GM12878 (cell line): ENCODE data around the gene COL18A1. TPM values are rescaled to one million over a fixed set of nuclear protein-coding genes. Genes with fewer than 3 reads are reported as not detected.

ENCODE experiments used
- ATAC-seq: fragments of 200-7000 bp; cut with Tn5 transposase; 3 replicates; pipeline ENCODE4 v1.9.1; 2020; ENCODE audit warnings: mild to moderate bottlenecking, moderate library complexity
- BruUV-seq: library from RNA; stranded (reverse); fragments of 400-500 nt; replicated peaks from 2 replicates; lab custom pipeline; 2021; lab: Mats Ljungman, UMichigan
- CTCF ChIA-PET: fragments of 300-600 bp; sonication (Branson Sonifier 250); formaldehyde crosslinking; extraction: SDS; loops from one replicate; lab custom pipeline; 2021; ENCODE audit warnings: inconsistent platforms; lab: Yijun Ruan, JAX
- POLR2A ChIA-PET: fragments of 350-600 bp; formaldehyde crosslinking; extraction: SDS; loops from one replicate; lab custom pipeline; 2021; ENCODE audit warnings: inconsistent platforms; lab: Charles Lee
- RAD21 ChIA-PET: fragments of 300-600 bp; sonication (Branson Sonifier 250); formaldehyde crosslinking; loops from one replicate; lab custom pipeline; 2023; ENCODE audit warnings: antibody characterized with exemption; ENCODE audit not compliant: unreplicated experiment; lab: Charles Lee
- SMC1A ChIA-PET: fragments of 300-600 bp; sonication (Branson Sonifier 250); formaldehyde crosslinking; loops from one replicate; lab custom pipeline; 2023; ENCODE audit not compliant: unreplicated experiment, uncharacterized antibody; lab: Charles Lee
- DNase-seq: peaks from one replicate; pipeline ENCODE4 v3.0.0-alpha.2; 2011; ENCODE audit warnings: low read depth, low spot score
- FAIRE-seq: peaks from 3 replicates; lab custom pipeline; 2011; peaks lifted over from hg19 to GRCh38; lab: Jason Lieb, UNC
- H2AFZ ChIP-seq: 2 replicates; pipeline ENCODE4 v1.6.0; 2011; ENCODE audit warnings: low read depth, low read length, control low read depth; ENCODE audit not compliant: control insufficient read depth
- H3K27ac ChIP-seq: 2 replicates; pipeline ENCODE4 v1.5.1; 2011; ENCODE audit warnings: control low read depth; ENCODE audit not compliant: control insufficient read depth, insufficient read depth
- H3K27me3 ChIP-seq, 2 experiments: replicated peaks in 1 of 2; 2 replicates each; pipeline versions ENCODE4 v1.6.0 to v1.6.1; 2011; ENCODE audit warnings: low read length in 1 of 2; ENCODE audit not compliant: control insufficient read depth in 2 of 2, insufficient read depth in 2 of 2
- H3K36me3 ChIP-seq, 2 experiments: 2 replicates each; pipeline ENCODE4 v1.5.1; 2011; ENCODE audit warnings: low read length in 1 of 2; ENCODE audit not compliant: control insufficient read depth in 2 of 2, insufficient read depth in 2 of 2
- H3K4me1 ChIP-seq: 2 replicates; pipeline ENCODE4 v1.6.1; 2011; ENCODE audit warnings: mild to moderate bottlenecking, low read length, moderate library complexity, mixed read lengths; ENCODE audit not compliant: control insufficient read depth, insufficient read depth
- H3K4me2 ChIP-seq: 2 replicates; pipeline ENCODE4 v1.6.0; 2011; ENCODE audit warnings: control low read depth; ENCODE audit not compliant: control insufficient read depth, insufficient read depth
- H3K4me3 ChIP-seq: fragments of 200-600 bp; sonication (generic); 2 replicates; pipeline ENCODE4 v1.5.1; 2016
- H3K79me2 ChIP-seq: 2 replicates; pipeline ENCODE4 v1.6.0; 2011; ENCODE audit warnings: low read length; ENCODE audit not compliant: control insufficient read depth, insufficient read depth
- H3K9ac ChIP-seq: 2 replicates; pipeline ENCODE4 v1.8.0; 2011; ENCODE audit warnings: low read length, control low read depth, mixed read lengths; ENCODE audit not compliant: control insufficient read depth, insufficient read depth
- H3K9me3 ChIP-seq: replicated peaks from 3 replicates; pipeline ENCODE4 v1.5.1; 2011; ENCODE audit warnings: mild to moderate bottlenecking, low read length; ENCODE audit not compliant: control insufficient read depth, insufficient read depth
- H4K20me1 ChIP-seq: 2 replicates; pipeline ENCODE4 v1.6.0; 2011; ENCODE audit not compliant: control insufficient read depth, insufficient read depth
- CBX3 ChIP-seq: fragments of 200-600 bp; sonication (generic); IDR thresholded peaks from 2 replicates; pipeline ENCODE4 v1.6.1; 2016; ENCODE audit warnings: low read depth, borderline replicate concordance
- ETV6 ChIP-seq, 2 experiments: fragments of 450-650 bp in 1 of 2; IDR thresholded peaks in 1 of 2; conservative IDR thresholded peaks in 1 of 2; 2 replicates each; pipeline ENCODE4 v1.6.1; 2014; ENCODE audit warnings: antibody characterized with exemption in 1 of 2, borderline replicate concordance in 1 of 2, low read depth in 1 of 2, mild to moderate bottlenecking in 1 of 2, moderate library complexity in 1 of 2
- FOS ChIP-seq: IDR thresholded peaks from 3 replicates; pipeline ENCODE4 v1.6.1; 2011; ENCODE audit warnings: borderline replicate concordance; ENCODE audit not compliant: insufficient read length; ENCODE audit errors: extremely low read depth
- GABPA ChIP-seq: IDR thresholded peaks from 2 replicates; pipeline ENCODE4 v1.6.1; 2014; ENCODE audit warnings: antibody characterized with exemption, low read depth, mild to moderate bottlenecking, inconsistent platforms
- NR2C2 ChIP-seq: IDR thresholded peaks from 2 replicates; pipeline ENCODE4 v1.6.1; 2011; ENCODE audit warnings: borderline replicate concordance, low read depth; ENCODE audit not compliant: control insufficient read depth, insufficient read length
- POLR2AphosphoS5 ChIP-seq: IDR thresholded peaks from 2 replicates; pipeline ENCODE4 v1.6.1; 2011; ENCODE audit warnings: mild to moderate bottlenecking, low read length, inconsistent platforms
- POU2F2 ChIP-seq: IDR thresholded peaks from 3 replicates; pipeline ENCODE4 v1.6.1; 2011; ENCODE audit warnings: low read depth, mild to moderate bottlenecking, low read length, borderline replicate concordance
- ZNF217 ChIP-seq: fragments of 450-650 bp; IDR thresholded peaks from 2 replicates; pipeline ENCODE4 v1.6.1; 2017; ENCODE audit warnings: antibody characterized with exemption, mild to moderate bottlenecking
- ZSCAN29 ChIP-seq: fragments of 450-650 bp; IDR thresholded peaks from 2 replicates; pipeline ENCODE4 v1.6.1; 2017; ENCODE audit warnings: mild to moderate bottlenecking, moderate library complexity
- WGBS: methylation state at CpG from one replicate; pipeline ENCODE4 v1.1.6; 2016; ENCODE audit warnings: low lambda C conversion rate; ENCODE audit not compliant: insufficient replicate concordance, insufficient coverage; ENCODE audit errors: missing lambda C conversion rate; 5-methylcytosine and 5-hydroxymethylcytosine counted together
- in situ Hi-C: fragments of 300-500 bp; cut with MboI; formaldehyde crosslinking; loops from 9 replicates; pipeline ENCODE4 v1.14.3; 2018; ENCODE audit warnings: mixed read lengths
- intact Hi-C: fragments of 100-400 bp; cut with micrococcal nuclease; formaldehyde crosslinking; loops from one replicate; pipeline ENCODE4 v1.14.2; 2022; ENCODE audit not compliant: unreplicated experiment
- polyA plus RNA-seq, 11 experiments: library from polyadenylated mRNA; depleted of rRNA in 4 of 11; unstranded in 6 of 11; stranded (reverse) in 5 of 11; fragments of >200 nt; fragmentation: Nextera tagmentation in 4 of 11; fragmentation: Illumina TruSeq in 1 of 11; extraction: Ambion mirVana in 4 of 11; extraction: Trizol in 1 of 11; gene quantifications; 1 replicate in 1 of 11; 2 replicates in 10 of 11; pipeline versions ENCODE4 v1.2.1 to v1.2.3, GENCODE V29; 2011 to 2016; ENCODE audit warnings: inconsistent platforms in 2 of 11, missing spikeins in 2 of 11, low read depth in 1 of 11
- total RNA-seq, 4 experiments: library from RNA; depleted of rRNA in 3 of 4; stranded (reverse); fragments of >200 nt in 3 of 4; fragmentation: Illumina TruSeq in 1 of 4; extraction: Trizol in 1 of 4; gene quantifications; 2 replicates each; pipeline versions ENCODE4 v1.2.1 to v1.2.3, GENCODE V29; 2013 to 2021
- TF ChIP-seq, protein P1 (sequence below): fragments of 450-650 bp; IDR thresholded peaks from 2 replicates; pipeline ENCODE4 v1.6.1; 2018; ENCODE audit warnings: mild to moderate bottlenecking, low read depth, moderate library complexity; ENCODE audit not compliant: partially characterized antibody
- TF ChIP-seq, protein P2 (sequence below): fragments of 450-650 bp; formaldehyde crosslinking; IDR thresholded peaks from 2 replicates; pipeline ENCODE4 v1.4.0; 2020; ENCODE audit warnings: mild to moderate bottlenecking, moderate library complexity

COL18A1 gene
- total and polyA plus RNA-seq, 10 of the 15 experiments (the other 5 are each of a cell fraction or from before 2014, with no cell fraction given) = under 0.01 to 0.49 (median 0.09) TPM; not detected in 3

DNA sequence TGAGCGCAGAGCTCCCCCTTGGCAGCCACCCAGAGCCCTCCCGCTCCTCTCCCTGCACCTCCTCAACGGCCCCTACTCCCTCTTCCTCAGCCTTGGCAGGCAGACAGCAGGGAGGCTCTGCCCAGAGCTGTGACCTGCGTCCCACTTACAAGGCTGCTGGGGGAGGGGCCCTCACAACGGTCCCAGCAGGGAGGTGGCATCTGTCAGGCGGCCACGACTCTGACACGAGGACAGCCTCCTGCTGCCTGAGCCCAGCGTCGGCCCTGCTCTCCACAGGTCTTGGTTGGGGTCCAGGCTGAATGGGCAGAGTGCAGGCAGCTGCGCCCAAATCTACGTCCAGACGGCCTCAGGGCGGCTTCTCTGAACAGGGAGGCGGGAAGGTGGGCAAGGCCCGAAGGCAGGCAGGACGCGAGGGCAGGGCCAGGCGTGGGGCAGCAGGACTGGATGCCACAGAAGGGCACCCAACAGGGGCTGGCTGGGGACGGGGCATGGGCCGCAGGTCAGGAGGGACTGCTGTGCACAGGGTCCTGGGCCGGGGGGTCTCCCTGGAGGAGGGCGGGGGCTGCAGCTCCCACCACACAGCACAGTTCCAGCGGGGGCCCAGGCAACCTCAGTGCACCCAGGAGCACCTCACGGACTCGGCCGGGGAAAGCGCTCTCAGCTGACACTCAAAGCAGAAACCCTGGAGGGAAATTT lies 129.8 kb downstream of the COL18A1 start:
- in situ Hi-C loops (no loop called here), intact Hi-C loops (no loop called here)
- Histone ChIP-seq H3K4me2 (no peak overlapping the region), H2AFZ (no peak overlapping the region), H3K36me3 (peaks cover 3 to 37% of the 10 kb centered on the region in 2 experiments), H3K9ac (no peak overlapping the region), H3K9me3 (no peaks in the 10 kb centered on the region), H3K27ac (no peak overlapping the region), H3K27me3 (no peaks in the 10 kb centered on the region), H3K4me3 (no peak overlapping the region), H3K79me2 (peaks cover 13% of the 10 kb centered on the region), H4K20me1 (no peaks in the 10 kb centered on the region), H3K4me1 (no peaks in the 10 kb centered on the region)
- ChIA-PET POLR2A (no interaction called here), RAD21 (no interaction called here), CTCF (no interaction called here), SMC1A (no interaction called here)
- no peak for DNase-seq
- BruUV-seq = no TSS peak
- TF ChIP-seq, protein P1, sequence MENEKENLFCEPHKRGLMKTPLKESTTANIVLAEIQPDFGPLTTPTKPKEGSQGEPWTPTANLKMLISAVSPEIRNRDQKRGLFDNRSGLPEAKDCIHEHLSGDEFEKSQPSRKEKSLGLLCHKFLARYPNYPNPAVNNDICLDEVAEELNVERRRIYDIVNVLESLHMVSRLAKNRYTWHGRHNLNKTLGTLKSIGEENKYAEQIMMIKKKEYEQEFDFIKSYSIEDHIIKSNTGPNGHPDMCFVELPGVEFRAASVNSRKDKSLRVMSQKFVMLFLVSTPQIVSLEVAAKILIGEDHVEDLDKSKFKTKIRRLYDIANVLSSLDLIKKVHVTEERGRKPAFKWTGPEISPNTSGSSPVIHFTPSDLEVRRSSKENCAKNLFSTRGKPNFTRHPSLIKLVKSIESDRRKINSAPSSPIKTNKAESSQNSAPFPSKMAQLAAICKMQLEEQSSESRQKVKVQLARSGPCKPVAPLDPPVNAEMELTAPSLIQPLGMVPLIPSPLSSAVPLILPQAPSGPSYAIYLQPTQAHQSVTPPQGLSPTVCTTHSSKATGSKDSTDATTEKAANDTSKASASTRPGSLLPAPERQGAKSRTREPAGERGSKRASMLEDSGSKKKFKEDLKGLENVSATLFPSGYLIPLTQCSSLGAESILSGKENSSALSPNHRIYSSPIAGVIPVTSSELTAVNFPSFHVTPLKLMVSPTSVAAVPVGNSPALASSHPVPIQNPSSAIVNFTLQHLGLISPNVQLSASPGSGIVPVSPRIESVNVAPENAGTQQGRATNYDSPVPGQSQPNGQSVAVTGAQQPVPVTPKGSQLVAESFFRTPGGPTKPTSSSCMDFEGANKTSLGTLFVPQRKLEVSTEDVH = no peak
- no peak for TF ChIP-seq NR2C2
- TF ChIP-seq POLR2AphosphoS5 = no peak
- TF ChIP-seq ZNF217 = no peak
- no peak for TF ChIP-seq POU2F2
- TF ChIP-seq ZSCAN29 = no peak
- no peak for TF ChIP-seq GABPA
- TF ChIP-seq ETV6 (conservative IDR thresholded peaks at IDR 0.05 in 1 of 2, IDR thresholded peaks at IDR 0.05 in 1 of 2; ENCODE audit: borderline replicate concordance in 1 of 2, low read depth in 1 of 2) = no peak
- TF ChIP-seq CBX3 = no peak
- TF ChIP-seq FOS = no peak
- TF ChIP-seq, protein P2, sequence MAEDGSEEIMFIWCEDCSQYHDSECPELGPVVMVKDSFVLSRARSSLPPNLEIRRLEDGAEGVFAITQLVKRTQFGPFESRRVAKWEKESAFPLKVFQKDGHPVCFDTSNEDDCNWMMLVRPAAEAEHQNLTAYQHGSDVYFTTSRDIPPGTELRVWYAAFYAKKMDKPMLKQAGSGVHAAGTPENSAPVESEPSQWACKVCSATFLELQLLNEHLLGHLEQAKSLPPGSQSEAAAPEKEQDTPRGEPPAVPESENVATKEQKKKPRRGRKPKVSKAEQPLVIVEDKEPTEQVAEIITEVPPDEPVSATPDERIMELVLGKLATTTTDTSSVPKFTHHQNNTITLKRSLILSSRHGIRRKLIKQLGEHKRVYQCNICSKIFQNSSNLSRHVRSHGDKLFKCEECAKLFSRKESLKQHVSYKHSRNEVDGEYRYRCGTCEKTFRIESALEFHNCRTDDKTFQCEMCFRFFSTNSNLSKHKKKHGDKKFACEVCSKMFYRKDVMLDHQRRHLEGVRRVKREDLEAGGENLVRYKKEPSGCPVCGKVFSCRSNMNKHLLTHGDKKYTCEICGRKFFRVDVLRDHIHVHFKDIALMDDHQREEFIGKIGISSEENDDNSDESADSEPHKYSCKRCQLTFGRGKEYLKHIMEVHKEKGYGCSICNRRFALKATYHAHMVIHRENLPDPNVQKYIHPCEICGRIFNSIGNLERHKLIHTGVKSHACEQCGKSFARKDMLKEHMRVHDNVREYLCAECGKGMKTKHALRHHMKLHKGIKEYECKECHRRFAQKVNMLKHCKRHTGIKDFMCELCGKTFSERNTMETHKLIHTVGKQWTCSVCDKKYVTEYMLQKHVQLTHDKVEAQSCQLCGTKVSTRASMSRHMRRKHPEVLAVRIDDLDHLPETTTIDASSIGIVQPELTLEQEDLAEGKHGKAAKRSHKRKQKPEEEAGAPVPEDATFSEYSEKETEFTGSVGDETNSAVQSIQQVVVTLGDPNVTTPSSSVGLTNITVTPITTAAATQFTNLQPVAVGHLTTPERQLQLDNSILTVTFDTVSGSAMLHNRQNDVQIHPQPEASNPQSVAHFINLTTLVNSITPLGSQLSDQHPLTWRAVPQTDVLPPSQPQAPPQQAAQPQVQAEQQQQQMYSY = no peak
- ATAC-seq = no peak
- FAIRE-seq = no peak
- 90% methylated on average over 28 of the region's 28 CpGs for WGBS
